Measurements from ENCODE around the gene TMC4.
"Not testable (repeated sequence)": the region's sequence is repeated elsewhere in the genome, so short reads cannot be mapped to it uniquely, and the experiment has no call there.

TMC4 gene

GRCh38 chr19:54193011-54193410 is 20.1 kb upstream of the TMC4 start:
- no peak for DNase-seq (ENCODE audit: low read depth in 1 of 2, low spot score in 1 of 2)
- in situ Hi-C loops (cut with HindIII; ENCODE audit: low pct_unique_long_range_greater_than_20kb, low sequenced_read_pairs): no loop called here
- TF ChIP-seq JUND (IDR thresholded peaks at IDR 0.05; ENCODE audit: low read depth): no peak

- no peak for TF ChIP-seq JUND (IDR thresholded peaks at IDR 0.05; ENCODE audit: low read depth)
- DNase-seq (ENCODE audit: low read depth in 1 of 2, low spot score in 1 of 2): no peak
- in situ Hi-C loops (cut with HindIII; ENCODE audit: low pct_unique_long_range_greater_than_20kb, low sequenced_read_pairs): no loop called here
Observed at GRCh38 chr19:54191811-54192453, 19.0 kb upstream of the TMC4 start.

GRCh38 chr19:54191011-54191810 is 18.3 kb upstream of the TMC4 start, which contains the start of gene TSEN34:
TSS of gene TSEN34 (plus strand) at chr19:54191308. CDS start at chr19:54191365, 57 bp downstream.
- in situ Hi-C loops (cut with HindIII; ENCODE audit: low pct_unique_long_range_greater_than_20kb, low sequenced_read_pairs): no loop called here
- TF ChIP-seq JUND (IDR thresholded peaks at IDR 0.05; ENCODE audit: low read depth): no peak
- DNase-seq (ENCODE audit: low read depth in 1 of 2, low spot score in 1 of 2): peak in 1 of 2 experiments; percentile 51

GRCh38 chr19:54190503-54191010 is 17.6 kb upstream of the TMC4 start:
- in situ Hi-C loops (cut with HindIII; ENCODE audit: low pct_unique_long_range_greater_than_20kb, low sequenced_read_pairs): no loop called here
- no peak for TF ChIP-seq JUND (IDR thresholded peaks at IDR 0.05; ENCODE audit: low read depth)
- peak; percentile 55 to 99 for DNase-seq (ENCODE audit: low read depth in 1 of 2, low spot score in 1 of 2)

- peak; percentile 87 to 99 for DNase-seq (ENCODE audit: low read depth in 1 of 2, low spot score in 1 of 2)
- in situ Hi-C loops (cut with HindIII; ENCODE audit: low pct_unique_long_range_greater_than_20kb, low sequenced_read_pairs): no loop called here
- TF ChIP-seq JUND (IDR thresholded peaks at IDR 0.05; ENCODE audit: low read depth): no peak
Observed at GRCh38 chr19:54189735-54190502, 17.0 kb upstream of the TMC4 start.

GRCh38 chr19:54189145-54189734 is 16.3 kb upstream of the TMC4 start, which contains the start of gene MBOAT7:
TSS of gene MBOAT7 (minus strand) at chr19:54189580. CDS start at chr19:54188508, 1,072 bp downstream.
- no peak for DNase-seq (ENCODE audit: low read depth in 1 of 2, low spot score in 1 of 2)
- in situ Hi-C loops (cut with HindIII; ENCODE audit: low pct_unique_long_range_greater_than_20kb, low sequenced_read_pairs): no loop called here
- TF ChIP-seq JUND (IDR thresholded peaks at IDR 0.05; ENCODE audit: low read depth): no peak

- DNase-seq (ENCODE audit: low read depth in 1 of 2, low spot score in 1 of 2): no peak
- in situ Hi-C loops (cut with HindIII; ENCODE audit: low pct_unique_long_range_greater_than_20kb, low sequenced_read_pairs): no loop called here
- TF ChIP-seq JUND (IDR thresholded peaks at IDR 0.05; ENCODE audit: low read depth): no peak
Observed at GRCh38 chr19:54188215-54188871, 15.4 kb upstream of the TMC4 start.

GRCh38 chr19:54186934-54187381 is 14.0 kb upstream of the TMC4 start:
- in situ Hi-C loops (cut with HindIII; ENCODE audit: low pct_unique_long_range_greater_than_20kb, low sequenced_read_pairs): no loop called here
- DNase-seq (ENCODE audit: low read depth in 1 of 2, low spot score in 1 of 2): no peak
- TF ChIP-seq JUND (IDR thresholded peaks at IDR 0.05; ENCODE audit: low read depth): no peak

- in situ Hi-C loops (cut with HindIII; ENCODE audit: low pct_unique_long_range_greater_than_20kb, low sequenced_read_pairs): no loop called here
- DNase-seq (ENCODE audit: low read depth in 1 of 2, low spot score in 1 of 2): no peak
- no peak for TF ChIP-seq JUND (IDR thresholded peaks at IDR 0.05; ENCODE audit: low read depth)
Observed at GRCh38 chr19:54186351-54186750, 13.4 kb upstream of the TMC4 start.

- no peak for TF ChIP-seq JUND (IDR thresholded peaks at IDR 0.05; ENCODE audit: low read depth)
- no peak for DNase-seq (ENCODE audit: low read depth in 1 of 2, low spot score in 1 of 2)
- in situ Hi-C loops (cut with HindIII; ENCODE audit: low pct_unique_long_range_greater_than_20kb, low sequenced_read_pairs): no loop called here
Observed at GRCh38 chr19:54183431-54183830, 10.5 kb upstream of the TMC4 start.

GRCh38 chr19:54181894-54182293 is 8.9 kb upstream of the TMC4 start:
- DNase-seq (ENCODE audit: low read depth in 1 of 2, low spot score in 1 of 2); in situ Hi-C loops (cut with HindIII; ENCODE audit: low pct_unique_long_range_greater_than_20kb, low sequenced_read_pairs): not testable (repeated sequence)

- in situ Hi-C loops (cut with HindIII; ENCODE audit: low pct_unique_long_range_greater_than_20kb, low sequenced_read_pairs): no loop called here
- no peak for DNase-seq (ENCODE audit: low read depth in 1 of 2, low spot score in 1 of 2)
- no peak for TF ChIP-seq JUND (IDR thresholded peaks at IDR 0.05; ENCODE audit: low read depth)
Observed at GRCh38 chr19:54180691-54181091, 7.7 kb upstream of the TMC4 start.

All from T47D (cell line).